Measurements from ENCODE around the gene LRRC59. TPM values are rescaled to one million over a fixed set of nuclear protein-coding genes. Genes with fewer than 3 reads are reported as not detected.

Gene LRRC59
- total and polyA plus RNA-seq, 4 donors: 21.4 to 136 (median 75.6) TPM

DNA sequence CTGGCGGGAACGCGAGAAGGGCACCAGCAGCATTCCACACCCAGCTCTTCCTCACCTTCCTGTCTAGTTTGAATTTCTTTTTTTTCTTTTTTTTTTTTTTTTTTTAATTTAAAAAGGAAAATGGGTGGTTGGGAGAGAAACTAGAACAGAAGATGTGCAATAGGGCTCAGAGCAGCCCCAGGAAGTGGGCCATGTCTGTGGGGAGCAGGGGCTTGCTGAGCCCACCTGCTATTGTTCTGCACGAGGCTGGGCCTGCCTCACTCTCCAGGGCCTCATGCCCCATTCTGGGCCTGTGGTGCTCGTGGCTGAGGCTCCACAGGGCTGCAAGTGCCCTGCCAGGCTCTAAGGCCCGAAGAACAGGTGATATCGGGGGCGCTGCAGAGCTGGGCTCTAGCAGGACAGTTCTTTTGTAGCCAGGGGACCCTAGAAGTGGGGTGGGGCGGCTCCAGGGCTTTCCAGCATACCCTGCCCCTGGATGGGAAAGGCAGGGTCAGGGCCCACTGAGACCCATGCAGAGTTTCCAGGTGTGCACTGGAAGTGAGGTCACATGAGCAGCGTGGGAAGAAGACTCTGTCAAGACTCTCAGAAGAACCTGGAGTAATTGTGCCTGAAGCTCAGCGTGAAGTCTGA is 36.7 kb downstream of the LRRC59 start:
- TF ChIP-seq FOXA1 (IDR thresholded peaks at IDR 0.05) (no peak), HNF4A (conservative IDR thresholded peaks at IDR 0.05) (no peak), HNF4G (IDR thresholded peaks at IDR 0.05) (no peak)
- TF ChIP-seq, protein P1, sequence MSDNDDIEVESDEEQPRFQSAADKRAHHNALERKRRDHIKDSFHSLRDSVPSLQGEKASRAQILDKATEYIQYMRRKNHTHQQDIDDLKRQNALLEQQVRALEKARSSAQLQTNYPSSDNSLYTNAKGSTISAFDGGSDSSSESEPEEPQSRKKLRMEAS (IDR thresholded peaks at IDR 0.05): no peak
- Histone ChIP-seq H3K9ac (ENCODE audit: low read depth in 1 of 2, low read length in 2 of 2) (no peak overlapping the region), H3K27ac (ENCODE audit: low read depth in 1 of 2, low read length in 2 of 2) (no peak overlapping the region), H3K4me3 (ENCODE audit: low read depth in 1 of 3, low read length in 3 of 3) (no peak overlapping the region), H3K4me1 (ENCODE audit: control insufficient read depth in 4 of 4, insufficient read depth in 4 of 4, low read length in 3 of 4) (peaks cover 0 to 6% (median 3%) of the 10 kb centered on the region in 4 donors), H3K27me3 (ENCODE audit: control insufficient read depth in 4 of 4, insufficient read depth in 4 of 4, low read length in 3 of 4) (no peaks in the 10 kb centered on the region), H3K36me3 (ENCODE audit: control insufficient read depth in 4 of 4, insufficient read depth in 3 of 4, low read depth in 1 of 4, low read length in 3 of 4) (peaks cover 0 to 34% (median 13%) of the 10 kb centered on the region in 4 donors), H3K9me3 (ENCODE audit: control insufficient read depth in 4 of 4, low read length in 3 of 4) (no peaks in the 10 kb centered on the region)
- no peak for DNase-seq (ENCODE audit: low spot score)
- whole genome bisulfite sequencing: 85% methylated on average over 11 of the region's 11 CpGs

DNA sequence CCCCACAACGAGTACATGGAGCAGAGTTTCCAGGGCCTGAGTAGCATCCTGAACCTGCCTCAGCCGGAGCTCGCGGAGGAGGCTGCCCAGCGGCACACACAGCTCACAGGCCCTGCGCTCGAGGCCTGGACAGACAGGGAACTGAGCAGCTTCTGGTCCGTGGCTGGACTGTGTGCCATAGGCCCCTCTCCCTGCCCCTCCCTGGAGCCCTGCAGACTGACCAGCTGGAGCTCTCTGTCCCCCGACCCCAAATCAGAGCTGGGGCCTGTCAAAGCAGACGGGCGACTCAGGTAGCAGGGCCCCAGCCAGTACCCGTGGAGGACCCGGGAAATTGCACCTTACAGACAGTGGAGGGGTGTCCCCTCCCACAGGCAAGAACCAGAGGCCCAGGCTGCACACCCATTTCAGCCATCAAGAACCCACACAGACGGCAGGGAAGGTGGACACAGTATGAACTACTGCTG is 37.3 kb downstream of the LRRC59 start:
- no peak for DNase-seq (ENCODE audit: low spot score)
- H3K36me3 ChIP-seq (ENCODE audit: control insufficient read depth in 4 of 4, insufficient read depth in 3 of 4, low read depth in 1 of 4, low read length in 3 of 4): peaks cover 0 to 33% (median 15%) of the 10 kb centered on the region in 4 donors

DNA sequence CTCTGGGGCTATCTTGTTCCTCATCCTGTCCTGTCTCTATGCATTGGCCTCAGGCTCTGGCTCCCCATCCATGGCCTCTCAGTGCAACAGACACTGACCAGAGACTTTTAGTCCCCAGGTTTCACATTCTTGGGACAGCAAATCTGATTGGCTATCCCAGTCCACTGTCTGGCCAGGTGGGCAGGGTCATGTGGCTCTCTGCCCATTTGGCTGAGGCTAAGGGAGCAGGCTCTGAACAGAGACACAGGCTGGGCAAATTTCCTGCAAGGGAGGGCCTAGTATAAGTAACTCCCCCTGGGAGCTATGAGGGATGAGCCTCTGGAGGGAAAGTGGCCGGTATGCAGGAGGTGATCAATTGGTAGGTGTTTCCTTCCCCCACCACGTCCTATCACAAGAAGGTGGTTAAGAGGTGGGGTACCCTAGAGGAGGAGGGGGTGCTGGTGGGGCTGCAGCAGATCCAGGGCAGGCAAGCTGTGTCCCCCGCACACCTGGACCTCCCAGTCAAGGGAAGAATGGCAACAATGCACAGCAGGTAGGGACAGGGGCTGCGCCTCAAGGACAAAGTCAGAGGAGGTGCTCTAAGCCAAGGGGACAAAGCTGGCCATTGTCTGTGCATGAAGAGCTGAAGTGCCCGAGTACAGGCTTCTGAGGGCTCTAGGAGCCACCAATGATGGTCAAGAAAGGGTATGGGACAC is 38.2 kb downstream of the LRRC59 start:
- Histone ChIP-seq H3K9ac (ENCODE audit: low read depth in 1 of 2, low read length in 2 of 2) (no peak overlapping the region), H3K4me3 (ENCODE audit: low read depth in 1 of 3, low read length in 3 of 3) (no peak overlapping the region), H3K27ac (ENCODE audit: low read depth in 1 of 2, low read length in 2 of 2) (no peak overlapping the region), H3K36me3 (ENCODE audit: control insufficient read depth in 4 of 4, insufficient read depth in 3 of 4, low read depth in 1 of 4, low read length in 3 of 4) (peaks cover 0 to 38% (median 15%) of the 10 kb centered on the region in 4 donors), H3K4me1 (ENCODE audit: control insufficient read depth in 4 of 4, insufficient read depth in 4 of 4, low read length in 3 of 4) (peaks cover 0 to 6% (median 3%) of the 10 kb centered on the region in 4 donors), H3K27me3 (ENCODE audit: control insufficient read depth in 4 of 4, insufficient read depth in 4 of 4, low read length in 3 of 4) (no peaks in the 10 kb centered on the region), H3K9me3 (ENCODE audit: control insufficient read depth in 4 of 4, low read length in 3 of 4) (no peaks in the 10 kb centered on the region)
- TF ChIP-seq SP1 (IDR thresholded peaks at IDR 0.05): peak; percentile 8
- no peak for TF ChIP-seq HNF4G (IDR thresholded peaks at IDR 0.05)
- DNase-seq (ENCODE audit: low spot score): no peak
- 78% methylated on average over 5 of the region's 5 CpGs for WGBS

More for the DNA sequence above, 37.3 kb downstream of the LRRC59 start:
- Histone ChIP-seq H3K4me1 (ENCODE audit: control insufficient read depth in 4 of 4, insufficient read depth in 4 of 4, low read length in 3 of 4) (peaks cover 0 to 6% (median 3%) of the 10 kb centered on the region in 4 donors), H3K9me3 (ENCODE audit: control insufficient read depth in 4 of 4, low read length in 3 of 4) (no peaks in the 10 kb centered on the region), H3K27ac (ENCODE audit: low read depth in 1 of 2, low read length in 2 of 2) (no peak overlapping the region), H3K9ac (ENCODE audit: low read depth in 1 of 2, low read length in 2 of 2) (no peak overlapping the region), H3K27me3 (ENCODE audit: control insufficient read depth in 4 of 4, insufficient read depth in 4 of 4, low read length in 3 of 4) (no peaks in the 10 kb centered on the region), H3K4me3 (ENCODE audit: low read depth in 1 of 3, low read length in 3 of 3) (no peak overlapping the region)
- TF ChIP-seq, protein P2, sequence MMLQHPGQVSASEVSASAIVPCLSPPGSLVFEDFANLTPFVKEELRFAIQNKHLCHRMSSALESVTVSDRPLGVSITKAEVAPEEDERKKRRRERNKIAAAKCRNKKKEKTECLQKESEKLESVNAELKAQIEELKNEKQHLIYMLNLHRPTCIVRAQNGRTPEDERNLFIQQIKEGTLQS (IDR thresholded peaks at IDR 0.05): no peak
- 91% methylated on average over 14 of the region's 14 CpGs for WGBS

DNA sequence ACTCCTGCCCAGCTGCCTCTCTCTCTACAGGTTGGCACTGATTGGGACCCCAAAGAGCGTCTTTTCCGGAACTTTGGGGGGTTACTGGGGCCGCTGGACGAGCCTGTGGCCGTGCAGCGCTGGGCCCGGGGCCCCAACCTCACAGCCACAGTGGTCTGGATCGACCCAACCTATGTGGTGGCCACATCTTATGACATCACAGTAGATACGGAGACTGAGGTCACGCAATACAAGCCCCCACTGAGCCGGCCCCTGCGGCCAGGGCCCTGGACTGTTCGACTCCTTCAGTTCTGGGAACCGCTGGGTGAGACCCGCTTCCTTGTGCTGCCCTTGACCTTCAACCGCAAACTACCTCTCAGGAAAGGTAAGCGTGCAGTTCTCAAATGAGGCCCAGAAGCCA is 39.1 kb downstream of the LRRC59 start:
- H3K27me3 ChIP-seq (ENCODE audit: control insufficient read depth in 4 of 4, insufficient read depth in 4 of 4, low read length in 3 of 4): no peaks in the 10 kb centered on the region
- H3K27ac ChIP-seq (ENCODE audit: low read depth in 1 of 2, low read length in 2 of 2): no peak overlapping the region
- H3K4me1 ChIP-seq (ENCODE audit: control insufficient read depth in 4 of 4, insufficient read depth in 4 of 4, low read length in 3 of 4): peaks cover 0 to 6% (median 3%) of the 10 kb centered on the region in 4 donors
- peaks cover 1 to 41% (median 15%) of the 10 kb centered on the region in 4 donors for H3K36me3 ChIP-seq (ENCODE audit: control insufficient read depth in 4 of 4, insufficient read depth in 3 of 4, low read depth in 1 of 4, low read length in 3 of 4)
- no peak overlapping the region for H3K9ac ChIP-seq (ENCODE audit: low read depth in 1 of 2, low read length in 2 of 2)
- 97% methylated on average over 17 of the region's 17 CpGs for WGBS
- no peaks in the 10 kb centered on the region for H3K9me3 ChIP-seq (ENCODE audit: control insufficient read depth in 4 of 4, low read length in 3 of 4)
- no peak for TF ChIP-seq EGR1 (IDR thresholded peaks at IDR 0.05; ENCODE audit: low read depth in 2 of 2)
- no peak for TF ChIP-seq NR2F2 (IDR thresholded peaks at IDR 0.05)
- TF ChIP-seq, protein P3, sequence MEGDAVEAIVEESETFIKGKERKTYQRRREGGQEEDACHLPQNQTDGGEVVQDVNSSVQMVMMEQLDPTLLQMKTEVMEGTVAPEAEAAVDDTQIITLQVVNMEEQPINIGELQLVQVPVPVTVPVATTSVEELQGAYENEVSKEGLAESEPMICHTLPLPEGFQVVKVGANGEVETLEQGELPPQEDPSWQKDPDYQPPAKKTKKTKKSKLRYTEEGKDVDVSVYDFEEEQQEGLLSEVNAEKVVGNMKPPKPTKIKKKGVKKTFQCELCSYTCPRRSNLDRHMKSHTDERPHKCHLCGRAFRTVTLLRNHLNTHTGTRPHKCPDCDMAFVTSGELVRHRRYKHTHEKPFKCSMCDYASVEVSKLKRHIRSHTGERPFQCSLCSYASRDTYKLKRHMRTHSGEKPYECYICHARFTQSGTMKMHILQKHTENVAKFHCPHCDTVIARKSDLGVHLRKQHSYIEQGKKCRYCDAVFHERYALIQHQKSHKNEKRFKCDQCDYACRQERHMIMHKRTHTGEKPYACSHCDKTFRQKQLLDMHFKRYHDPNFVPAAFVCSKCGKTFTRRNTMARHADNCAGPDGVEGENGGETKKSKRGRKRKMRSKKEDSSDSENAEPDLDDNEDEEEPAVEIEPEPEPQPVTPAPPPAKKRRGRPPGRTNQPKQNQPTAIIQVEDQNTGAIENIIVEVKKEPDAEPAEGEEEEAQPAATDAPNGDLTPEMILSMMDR (IDR thresholded peaks at IDR 0.05; ENCODE audit: low read depth, low read length, missing input control): no peak
- TF ChIP-seq, protein P4, sequence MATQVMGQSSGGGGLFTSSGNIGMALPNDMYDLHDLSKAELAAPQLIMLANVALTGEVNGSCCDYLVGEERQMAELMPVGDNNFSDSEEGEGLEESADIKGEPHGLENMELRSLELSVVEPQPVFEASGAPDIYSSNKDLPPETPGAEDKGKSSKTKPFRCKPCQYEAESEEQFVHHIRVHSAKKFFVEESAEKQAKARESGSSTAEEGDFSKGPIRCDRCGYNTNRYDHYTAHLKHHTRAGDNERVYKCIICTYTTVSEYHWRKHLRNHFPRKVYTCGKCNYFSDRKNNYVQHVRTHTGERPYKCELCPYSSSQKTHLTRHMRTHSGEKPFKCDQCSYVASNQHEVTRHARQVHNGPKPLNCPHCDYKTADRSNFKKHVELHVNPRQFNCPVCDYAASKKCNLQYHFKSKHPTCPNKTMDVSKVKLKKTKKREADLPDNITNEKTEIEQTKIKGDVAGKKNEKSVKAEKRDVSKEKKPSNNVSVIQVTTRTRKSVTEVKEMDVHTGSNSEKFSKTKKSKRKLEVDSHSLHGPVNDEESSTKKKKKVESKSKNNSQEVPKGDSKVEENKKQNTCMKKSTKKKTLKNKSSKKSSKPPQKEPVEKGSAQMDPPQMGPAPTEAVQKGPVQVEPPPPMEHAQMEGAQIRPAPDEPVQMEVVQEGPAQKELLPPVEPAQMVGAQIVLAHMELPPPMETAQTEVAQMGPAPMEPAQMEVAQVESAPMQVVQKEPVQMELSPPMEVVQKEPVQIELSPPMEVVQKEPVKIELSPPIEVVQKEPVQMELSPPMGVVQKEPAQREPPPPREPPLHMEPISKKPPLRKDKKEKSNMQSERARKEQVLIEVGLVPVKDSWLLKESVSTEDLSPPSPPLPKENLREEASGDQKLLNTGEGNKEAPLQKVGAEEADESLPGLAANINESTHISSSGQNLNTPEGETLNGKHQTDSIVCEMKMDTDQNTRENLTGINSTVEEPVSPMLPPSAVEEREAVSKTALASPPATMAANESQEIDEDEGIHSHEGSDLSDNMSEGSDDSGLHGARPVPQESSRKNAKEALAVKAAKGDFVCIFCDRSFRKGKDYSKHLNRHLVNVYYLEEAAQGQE (IDR thresholded peaks at IDR 0.05): no peak
- no peak for TF ChIP-seq YY1 (IDR thresholded peaks at IDR 0.05)
- no peak for TF ChIP-seq JUND (IDR thresholded peaks at IDR 0.05)
- TF ChIP-seq RAD21 (IDR thresholded peaks at IDR 0.05): no peak
- TF ChIP-seq, protein P5, sequence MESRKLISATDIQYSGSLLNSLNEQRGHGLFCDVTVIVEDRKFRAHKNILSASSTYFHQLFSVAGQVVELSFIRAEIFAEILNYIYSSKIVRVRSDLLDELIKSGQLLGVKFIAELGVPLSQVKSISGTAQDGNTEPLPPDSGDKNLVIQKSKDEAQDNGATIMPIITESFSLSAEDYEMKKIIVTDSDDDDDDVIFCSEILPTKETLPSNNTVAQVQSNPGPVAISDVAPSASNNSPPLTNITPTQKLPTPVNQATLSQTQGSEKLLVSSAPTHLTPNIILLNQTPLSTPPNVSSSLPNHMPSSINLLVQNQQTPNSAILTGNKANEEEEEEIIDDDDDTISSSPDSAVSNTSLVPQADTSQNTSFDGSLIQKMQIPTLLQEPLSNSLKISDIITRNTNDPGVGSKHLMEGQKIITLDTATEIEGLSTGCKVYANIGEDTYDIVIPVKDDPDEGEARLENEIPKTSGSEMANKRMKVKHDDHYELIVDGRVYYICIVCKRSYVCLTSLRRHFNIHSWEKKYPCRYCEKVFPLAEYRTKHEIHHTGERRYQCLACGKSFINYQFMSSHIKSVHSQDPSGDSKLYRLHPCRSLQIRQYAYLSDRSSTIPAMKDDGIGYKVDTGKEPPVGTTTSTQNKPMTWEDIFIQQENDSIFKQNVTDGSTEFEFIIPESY (IDR thresholded peaks at IDR 0.05): no peak
- no peak for DNase-seq (ENCODE audit: low spot score)
- no peak overlapping the region for H3K4me3 ChIP-seq (ENCODE audit: low read depth in 1 of 3, low read length in 3 of 3)

All from liver (tissue), 9 donors.